Measurements from ENCODE around the gene PLXDC2. TPM values are rescaled to one million over a fixed set of nuclear protein-coding genes. Genes with fewer than 3 reads are reported as not detected.

Gene PLXDC2
- total RNA-seq, 1 donor from 2014 or later: 79.2 TPM

- TF ChIP-seq CTCF (conservative IDR thresholded peaks at IDR 0.05): no peak
These were observed 9.5 kb downstream of the PLXDC2 start for GRCh38 chr10:19825700-19826099.

GRCh38 chr10:19826712-19827111, 10.5 kb downstream of the PLXDC2 start:
- peaks cover 29% of the 10 kb centered on the region for H3K36me3 Mint-ChIP-seq
- no peak for DNase-seq (ENCODE audit: extremely low spot score, unreplicated experiment)
- H3K27me3 Mint-ChIP-seq: no peaks in the 10 kb centered on the region
- peak overlapping the region; percentile 72 for H3K27ac Mint-ChIP-seq
- no peak for TF ChIP-seq CTCF (conservative IDR thresholded peaks at IDR 0.05)
- peaks cover 52% of the 10 kb centered on the region for H3K4me1 Mint-ChIP-seq (ENCODE audit: unreplicated experiment)
- H3K4me3 Mint-ChIP-seq: no peak overlapping the region
- peaks cover 7% of the 10 kb centered on the region for H3K9me3 Mint-ChIP-seq

More at GRCh38 chr10:19825700-19826099, 9.5 kb downstream of the PLXDC2 start:
- Mint-ChIP-seq H3K4me3 (no peak overlapping the region), H3K9me3 (peaks cover 7% of the 10 kb centered on the region), H3K27me3 (no peaks in the 10 kb centered on the region), H3K4me1 (ENCODE audit: unreplicated experiment) (peaks cover 57% of the 10 kb centered on the region), H3K36me3 (peaks cover 25% of the 10 kb centered on the region), H3K27ac (peak overlapping the region; percentile 56)
- no peak for DNase-seq (ENCODE audit: extremely low spot score, unreplicated experiment)

GRCh38 chr10:19828278-19829049, 12.2 kb downstream of the PLXDC2 start:
- TF ChIP-seq CTCF (conservative IDR thresholded peaks at IDR 0.05): no peak
- DNase-seq (ENCODE audit: extremely low spot score, unreplicated experiment): no peak
- Mint-ChIP-seq H3K27me3 (no peaks in the 10 kb centered on the region), H3K4me3 (peak overlapping the region; percentile 10), H3K27ac (peak overlapping the region; percentile 66), H3K9me3 (peaks cover 7% of the 10 kb centered on the region), H3K36me3 (peaks cover 34% of the 10 kb centered on the region), H3K4me1 (ENCODE audit: unreplicated experiment) (peaks cover 61% of the 10 kb centered on the region)

- H3K4me3 Mint-ChIP-seq: peak overlapping the region; percentile 30
- TF ChIP-seq CTCF (conservative IDR thresholded peaks at IDR 0.05): no peak
- H3K9me3 Mint-ChIP-seq: no peaks in the 10 kb centered on the region
- peaks cover 30% of the 10 kb centered on the region for H3K36me3 Mint-ChIP-seq
- H3K27ac Mint-ChIP-seq: peak overlapping the region; percentile 71
- no peak for DNase-seq (ENCODE audit: extremely low spot score, unreplicated experiment)
- peaks cover 56% of the 10 kb centered on the region for H3K4me1 Mint-ChIP-seq (ENCODE audit: unreplicated experiment)
- H3K27me3 Mint-ChIP-seq: no peaks in the 10 kb centered on the region
These were observed 16.5 kb downstream of the PLXDC2 start for GRCh38 chr10:19832699-19833098.

GRCh38 chr10:19833170-19833824, 17.1 kb downstream of the PLXDC2 start:
- Mint-ChIP-seq H3K27me3 (no peaks in the 10 kb centered on the region), H3K9me3 (no peaks in the 10 kb centered on the region), H3K4me3 (peak overlapping the region; percentile 30), H3K36me3 (peaks cover 30% of the 10 kb centered on the region), H3K4me1 (ENCODE audit: unreplicated experiment) (peaks cover 52% of the 10 kb centered on the region), H3K27ac (peak overlapping the region; percentile 71)
- no peak for DNase-seq (ENCODE audit: extremely low spot score, unreplicated experiment)
- TF ChIP-seq CTCF (conservative IDR thresholded peaks at IDR 0.05): no peak
